Stimulated activated CD8-positive, alpha-beta memory T cell treated with anti-CD3 and anti-CD28 coated beads, Interleukin-12 subunit alpha, Interleukin-12 subunit beta, amount 100 ng/mL, for 24 hours (primary cell): ENCODE data around the gene PDPK1.
A peak's percentile ranks its signal among the peaks of the same experiment; 100 is the strongest.
"Not testable (repeated sequence)": the region's sequence is repeated elsewhere in the genome, so short reads cannot be mapped to it uniquely, and the experiment has no call there.

Experiments
- DNase-seq: peaks from one replicate; pipeline ENCODE4 v3.0.0-alpha.2; 2020; ENCODE audit errors: extremely low read depth

The PDPK1 gene

GRCh38 chr16:2587891-2588565, 50.2 kb downstream of the PDPK1 start:
- DNase-seq = no peak

- DNase-seq = no peak
Observed at GRCh38 chr16:2591476-2592240, 53.8 kb downstream of the PDPK1 start.

- no peak for DNase-seq
Observed at GRCh38 chr16:2592786-2593185, 55.0 kb downstream of the PDPK1 start.

- DNase-seq = no peak
Observed at GRCh38 chr16:2595393-2596205, 57.8 kb downstream of the PDPK1 start.

GRCh38 chr16:2596747-2597559, 59.1 kb downstream of the PDPK1 start:
- DNase-seq = no peak

DNA sequence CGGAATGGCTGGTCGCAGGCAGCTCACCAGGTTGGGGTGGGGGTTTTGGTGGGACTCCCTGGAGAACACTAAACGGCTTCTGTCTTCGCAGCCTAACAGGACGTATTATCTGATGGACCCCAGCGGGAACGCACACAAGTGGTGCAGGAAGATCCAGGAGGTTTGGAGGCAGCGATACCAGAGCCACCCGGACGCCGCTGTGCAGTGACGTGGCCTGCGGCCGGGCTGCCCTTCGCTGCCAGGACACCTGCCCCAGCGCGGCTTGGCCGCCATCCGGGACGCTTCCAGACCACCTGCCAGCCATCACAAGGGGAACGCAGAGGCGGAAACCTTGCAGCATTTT, 59.7 kb downstream of the PDPK1 start:
- no peak for DNase-seq

DNA sequence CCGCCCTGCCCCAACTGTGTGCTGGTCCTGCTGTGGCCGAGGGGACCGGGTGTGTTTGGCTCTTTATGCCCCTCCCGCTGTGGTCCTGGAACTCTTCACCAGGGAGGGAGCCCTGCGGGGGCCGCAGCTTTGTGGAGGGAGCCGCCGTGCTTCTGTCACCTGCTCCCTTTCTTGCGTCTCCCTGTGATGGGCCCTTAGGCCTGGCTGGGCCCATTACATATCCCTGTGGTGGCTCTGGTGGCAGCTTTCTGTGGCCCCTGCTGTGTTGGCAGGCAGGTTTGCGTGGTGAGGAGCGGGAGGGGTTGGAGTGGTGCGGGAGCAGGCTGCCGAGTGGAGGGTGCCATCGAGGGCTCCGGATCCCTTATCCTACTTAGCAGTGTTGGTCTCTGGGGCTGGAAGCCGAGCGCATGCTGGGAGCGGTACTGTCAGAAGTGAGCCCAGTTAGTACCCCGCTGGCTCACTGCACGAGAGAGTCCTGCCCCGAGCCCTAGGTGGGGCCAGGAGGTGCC, 60.4 kb downstream of the PDPK1 start:
- no peak for DNase-seq

GRCh38 chr16:2598723-2599122, 60.9 kb downstream of the PDPK1 start:
- DNase-seq = no peak

DNA sequence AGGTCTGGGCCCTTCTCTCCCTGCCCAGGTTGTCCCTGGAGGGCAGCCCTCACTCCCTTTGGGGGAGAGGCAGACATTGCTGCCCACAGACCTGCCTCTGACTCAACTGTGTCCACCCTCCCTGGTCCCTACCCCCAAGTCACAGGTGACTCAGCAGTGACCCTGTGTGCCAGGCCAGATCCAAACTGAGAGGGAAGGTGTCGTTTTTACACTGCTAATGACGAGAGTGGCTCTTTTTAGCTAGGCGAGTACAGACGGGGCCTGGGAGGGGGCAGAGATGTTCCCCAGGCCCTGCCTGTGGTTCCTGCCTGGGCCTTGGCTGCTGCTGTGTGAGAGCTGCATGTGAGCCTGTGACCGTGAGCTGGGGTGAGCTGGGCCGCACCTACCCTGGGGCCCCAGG, 61.3 kb downstream of the PDPK1 start:
- not testable (repeated sequence) for DNase-seq

- DNase-seq = not testable (repeated sequence)
Observed at GRCh38 chr16:2599785-2600184, 62.0 kb downstream of the PDPK1 start.

DNA sequence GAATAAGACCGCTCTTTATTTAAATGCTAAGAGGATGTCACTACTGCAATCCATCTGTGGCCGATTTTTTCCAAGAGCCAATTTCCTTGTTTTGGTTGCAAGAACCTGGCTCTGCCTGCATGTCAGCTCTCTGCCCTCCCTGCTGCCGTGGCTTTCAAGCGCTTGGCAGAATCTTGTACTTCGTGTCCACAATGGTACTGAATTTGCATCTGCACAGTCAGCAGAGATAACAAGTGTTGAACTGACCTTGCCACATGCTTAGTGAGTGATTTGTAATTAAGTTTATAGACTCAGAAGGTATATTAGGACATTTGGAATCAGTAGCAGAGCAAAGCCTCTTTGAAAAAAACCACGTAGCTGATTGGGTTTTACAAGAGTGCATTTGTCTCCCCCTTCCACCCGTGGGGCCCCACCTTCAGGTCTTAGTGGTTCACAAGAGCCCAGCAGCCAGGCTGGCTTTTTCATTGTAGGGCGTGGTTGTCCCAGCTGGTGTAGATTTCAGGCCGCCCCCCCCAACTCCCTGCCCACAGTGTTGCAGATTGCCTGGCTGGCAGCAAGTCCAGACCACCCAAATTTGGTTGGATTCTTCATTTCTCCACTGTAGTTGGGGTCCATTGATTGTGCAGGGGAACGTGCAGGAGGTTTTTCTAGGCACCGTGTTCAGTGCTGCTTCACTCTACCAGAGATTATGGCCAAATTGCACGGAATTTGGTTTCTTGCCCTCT, 63.6 kb downstream of the PDPK1 start:
- not testable (repeated sequence) for DNase-seq

- DNase-seq = not testable (repeated sequence)
Observed at GRCh38 chr16:2602175-2602574, 64.4 kb downstream of the PDPK1 start.

GRCh38 chr16:2603165-2604015, 65.6 kb downstream of the PDPK1 start:
- peak; percentile 66 for DNase-seq

DNA sequence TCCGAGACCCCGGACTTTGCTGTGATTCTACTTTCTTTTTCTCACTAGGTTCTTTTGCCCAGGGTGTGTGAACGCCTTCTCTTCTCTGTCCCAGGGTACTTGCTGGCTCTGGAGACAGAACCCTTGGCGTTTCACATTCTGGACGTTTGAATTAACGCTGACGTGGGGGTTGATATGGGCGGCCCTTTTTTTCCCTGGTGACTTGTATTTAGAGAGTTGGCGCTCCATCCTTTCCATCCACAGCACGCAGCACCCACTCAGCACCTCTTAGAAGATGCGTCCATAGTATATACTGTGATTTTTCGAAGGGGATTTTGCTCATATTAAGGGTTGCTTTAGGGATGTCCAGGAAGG, 66.2 kb downstream of the PDPK1 start:
- DNase-seq = not testable (repeated sequence)

DNA sequence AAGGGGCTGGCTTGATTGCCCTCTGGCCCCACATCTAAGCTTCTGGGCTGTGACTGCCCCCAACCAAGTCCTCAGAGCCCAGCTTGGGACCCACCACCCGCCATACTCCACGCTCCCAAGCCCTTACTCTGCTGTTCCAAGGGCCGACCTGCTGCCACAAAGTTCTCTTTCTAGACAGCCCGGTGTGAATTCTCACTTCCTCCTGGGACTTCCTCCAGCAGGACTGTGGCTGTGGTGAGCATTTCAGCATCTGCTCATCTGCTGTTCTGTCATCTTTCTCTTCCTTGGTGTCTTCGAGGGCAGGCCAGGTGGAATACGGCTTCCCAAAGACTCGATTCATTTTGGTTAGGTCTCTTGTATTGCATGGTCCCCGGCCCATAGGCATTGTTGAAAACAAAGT, 69.0 kb downstream of the PDPK1 start:
- DNase-seq = not testable (repeated sequence)

DNA sequence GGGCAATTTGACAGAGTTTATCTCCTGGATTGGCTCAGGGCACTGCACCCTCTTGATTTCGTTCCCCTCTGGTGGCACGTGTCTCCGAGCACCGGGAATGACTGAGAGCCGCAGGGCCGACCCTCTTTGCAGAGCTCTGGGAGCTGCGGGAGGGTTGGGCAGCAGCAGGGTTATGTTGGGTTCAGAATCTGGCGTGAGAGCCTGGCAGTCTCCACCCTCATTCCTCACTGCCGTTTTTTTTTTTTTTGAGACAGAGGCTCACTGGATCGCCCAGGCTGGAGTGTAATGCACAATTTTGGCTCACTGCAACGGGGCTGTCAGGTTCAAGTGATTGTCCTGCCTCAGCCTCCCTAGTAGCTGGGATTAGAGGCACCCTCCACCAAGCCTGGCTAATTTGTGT, 71.5 kb downstream of the PDPK1 start:
- not testable (repeated sequence) for DNase-seq

GRCh38 chr16:2609827-2610470, 72.1 kb downstream of the PDPK1 start:
- no peak for DNase-seq

DNA sequence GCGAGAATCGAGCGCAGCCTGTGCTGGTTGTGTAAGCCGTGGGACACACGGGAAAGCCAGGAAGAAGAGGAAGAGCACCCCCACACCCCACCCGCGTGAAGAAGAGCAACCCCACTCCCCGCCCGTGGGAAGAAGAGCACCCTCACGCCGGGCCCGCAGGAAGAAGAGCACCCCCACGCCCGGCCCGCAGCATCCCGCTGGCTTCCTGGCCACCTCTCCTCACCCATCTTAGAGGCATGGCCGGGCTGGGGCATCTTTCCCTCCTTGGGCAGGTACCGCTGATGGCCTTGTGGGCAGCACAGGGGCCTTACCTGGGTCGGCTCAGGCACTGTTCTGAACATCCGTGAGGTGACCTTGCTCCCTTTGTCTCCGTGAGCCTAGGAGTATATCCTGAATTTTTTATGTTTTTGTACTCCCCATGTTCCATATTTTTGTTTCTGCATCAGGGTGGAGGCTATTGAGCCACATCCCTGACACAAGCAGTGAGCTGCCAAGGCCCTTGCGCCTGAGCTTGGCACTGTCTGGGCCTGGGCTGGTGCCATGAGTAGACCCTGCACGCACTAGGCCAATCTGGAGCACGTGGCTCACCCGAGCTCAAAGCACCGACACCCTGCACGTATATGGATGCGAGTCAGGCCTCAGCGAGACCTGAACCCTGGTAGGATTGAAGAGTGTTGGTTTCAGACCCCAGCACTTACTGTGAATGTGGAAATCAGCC, 73.1 kb downstream of the PDPK1 start:
- no peak for DNase-seq

DNA sequence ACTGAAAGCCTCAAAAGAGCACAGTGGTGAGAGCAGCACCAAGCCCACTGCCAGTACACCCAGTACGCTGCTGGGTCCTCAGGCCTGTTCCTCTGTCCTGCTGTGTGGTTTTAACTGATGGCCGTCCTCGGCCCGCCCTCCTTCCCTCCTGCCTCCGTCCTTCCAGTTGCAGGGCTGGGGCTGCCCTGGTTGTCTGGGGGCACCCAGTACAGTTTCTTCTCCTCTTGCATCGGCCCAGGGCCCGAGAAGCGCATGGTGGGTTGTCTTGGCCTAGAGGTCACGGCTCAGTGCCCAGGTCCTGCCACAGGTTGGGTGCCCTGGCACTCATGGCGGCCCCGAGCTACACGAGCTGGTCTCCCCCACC, 73.7 kb downstream of the PDPK1 start:
- no peak for DNase-seq
